HEK293 (cell line): ENCODE results near the gene C2CD4C.

Source experiments
- CTCF ChIA-PET: fragments of 350-600 bp; formaldehyde crosslinking; extraction: SDS; loops from one replicate; lab custom pipeline; 2021; ENCODE audit warnings: antibody characterized with exemption; lab: Yijun Ruan, JAX
- POLR2A ChIA-PET: fragments of 300-600 bp; formaldehyde crosslinking; extraction: SDS; loops from one replicate; lab custom pipeline; 2020; ENCODE audit warnings: antibody characterized with exemption, inconsistent platforms; lab: Yijun Ruan, JAX
- H3K27ac ChIP-seq: fragments of 200-500 bp; sonication (Bioruptor generic); 2 replicates; pipeline ENCODE4 v1.5.1; 2014; ENCODE audit warnings: low read depth, low read length, control low read depth, inconsistent platforms; ENCODE audit errors: extremely low read depth
- H3K36me3 ChIP-seq, 2 experiments: fragments of 200-500 bp in 1 of 2; sonication (Bioruptor generic) in 1 of 2; 1 replicate in 1 of 2; 2 replicates in 1 of 2; pipeline ENCODE4 v1.5.1; 2014 to 2017; ENCODE audit warnings: inconsistent platforms in 2 of 2, low read length in 2 of 2; ENCODE audit not compliant: control insufficient read depth in 2 of 2, insufficient read depth in 1 of 2
- H3K4me1 ChIP-seq: fragments of 200-500 bp; sonication (Bioruptor generic); 2 replicates; pipeline ENCODE4 v1.5.1; 2014; ENCODE audit warnings: mild to moderate bottlenecking, low read length, inconsistent platforms; ENCODE audit not compliant: control insufficient read depth, insufficient read depth
- H3K4me3 ChIP-seq: 2 replicates; pipeline ENCODE4 v1.5.1; 2011; ENCODE audit warnings: low read depth, mild to moderate bottlenecking, control low read depth, low read length, moderate library complexity
- H3K9me3 ChIP-seq: fragments of 200-500 bp; sonication (Bioruptor generic); 2 replicates; pipeline ENCODE4 v1.5.1; 2014; ENCODE audit warnings: low read depth, low read length, inconsistent platforms; ENCODE audit not compliant: control insufficient read depth, insufficient read depth
- GLI4 ChIP-seq: fragments of 450-650 bp; formaldehyde crosslinking; IDR thresholded peaks from 2 replicates; pipeline ENCODE4 v1.5.1; 2016; ENCODE audit warnings: missing biosample characterization, missing genetic modification characterization
- GLIS1 ChIP-seq: fragments of 450-650 bp; formaldehyde crosslinking; IDR thresholded peaks from 2 replicates; pipeline ENCODE4 v1.5.1; 2016; ENCODE audit warnings: missing biosample characterization, missing genetic modification characterization
- HOXD13 ChIP-seq: sonication (generic); formaldehyde crosslinking; IDR thresholded peaks from 2 replicates; pipeline ENCODE4 v1.8.0; 2022; ENCODE audit warnings: missing genetic modification reagents, borderline replicate concordance
- KLF10 ChIP-seq: fragments of 450-650 bp; IDR thresholded peaks from 2 replicates; pipeline ENCODE4 v1.5.1; 2018; ENCODE audit warnings: missing biosample characterization, mild to moderate bottlenecking, missing genetic modification characterization
- PRDM1 ChIP-seq: fragments of 450-650 bp; formaldehyde crosslinking; IDR thresholded peaks from 2 replicates; pipeline ENCODE4; 2016; ENCODE audit warnings: missing biosample characterization, missing genetic modification characterization
- ZFP37 ChIP-seq: fragments of 450-650 bp; formaldehyde crosslinking; IDR thresholded peaks from 2 replicates; pipeline ENCODE4 v1.5.1; 2016; ENCODE audit warnings: missing biosample characterization, missing genetic modification characterization
- ZNF121 ChIP-seq: fragments of 450-650 bp; formaldehyde crosslinking; IDR thresholded peaks from 2 replicates; pipeline ENCODE4 v1.5.1; 2016; ENCODE audit warnings: missing biosample characterization, missing genetic modification characterization
- ZNF132 ChIP-seq: fragments of 450-650 bp; formaldehyde crosslinking; IDR thresholded peaks from 2 replicates; pipeline ENCODE4 v1.5.1; 2017; ENCODE audit warnings: missing biosample characterization, missing genetic modification characterization, borderline replicate concordance
- ZNF157 ChIP-seq: fragments of 450-650 bp; formaldehyde crosslinking; IDR thresholded peaks from 2 replicates; pipeline ENCODE4 v1.5.1; 2016; ENCODE audit warnings: missing biosample characterization, missing genetic modification characterization
- ZNF19 ChIP-seq: fragments of 450-650 bp; formaldehyde crosslinking; IDR thresholded peaks from 2 replicates; pipeline ENCODE4; 2016; ENCODE audit warnings: missing biosample characterization, missing genetic modification characterization, low read depth
- ZNF24 ChIP-seq: fragments of 450-650 bp; formaldehyde crosslinking; IDR thresholded peaks from 2 replicates; pipeline ENCODE4 v1.5.1; 2016; ENCODE audit warnings: missing biosample characterization, missing genetic modification characterization
- ZNF341 ChIP-seq: fragments of 450-650 bp; formaldehyde crosslinking; IDR thresholded peaks from 2 replicates; pipeline ENCODE4; 2016; ENCODE audit warnings: low read depth, missing biosample characterization, missing genetic modification characterization
- ZNF548 ChIP-seq: fragments of 450-650 bp; formaldehyde crosslinking; IDR thresholded peaks from 2 replicates; pipeline ENCODE4 v1.5.1; 2016; ENCODE audit warnings: missing biosample characterization, missing genetic modification characterization
- ZNF585B ChIP-seq: fragments of 450-650 bp; formaldehyde crosslinking; IDR thresholded peaks from 2 replicates; pipeline ENCODE4 v1.5.1; 2016; ENCODE audit warnings: missing biosample characterization, missing genetic modification characterization
- ZNF624 ChIP-seq: fragments of 450-650 bp; formaldehyde crosslinking; IDR thresholded peaks from 2 replicates; pipeline ENCODE4 v1.5.1; 2017; ENCODE audit warnings: missing biosample characterization, missing genetic modification characterization
- ZNF629 ChIP-seq: fragments of 450-650 bp; formaldehyde crosslinking; IDR thresholded peaks from 2 replicates; pipeline ENCODE4 v1.5.1; 2017; ENCODE audit warnings: missing biosample characterization, missing genetic modification characterization
- ZNF658 ChIP-seq: fragments of 450-650 bp; formaldehyde crosslinking; IDR thresholded peaks from 2 replicates; pipeline ENCODE4; 2016; ENCODE audit warnings: missing biosample characterization, missing genetic modification characterization
- ZNF660 ChIP-seq: fragments of 450-650 bp; IDR thresholded peaks from 2 replicates; pipeline ENCODE4 v1.5.1; 2018; ENCODE audit warnings: missing biosample characterization, mild to moderate bottlenecking, missing genetic modification characterization
- ZNF76 ChIP-seq: fragments of 450-650 bp; formaldehyde crosslinking; IDR thresholded peaks from 2 replicates; pipeline ENCODE4; 2016; ENCODE audit warnings: low read depth, missing biosample characterization, missing genetic modification characterization, borderline replicate concordance
- ZNF777 ChIP-seq: fragments of 450-650 bp; formaldehyde crosslinking; IDR thresholded peaks from 2 replicates; pipeline ENCODE4 v1.5.1; 2017; ENCODE audit warnings: missing biosample characterization, missing genetic modification characterization, borderline replicate concordance
- ZNF791 ChIP-seq: fragments of 450-650 bp; formaldehyde crosslinking; IDR thresholded peaks from 2 replicates; pipeline ENCODE4 v1.5.1; 2016; ENCODE audit warnings: missing biosample characterization, missing genetic modification characterization
- TF ChIP-seq, protein P1 (sequence below): fragments of 450-650 bp; formaldehyde crosslinking; IDR thresholded peaks from 2 replicates; pipeline ENCODE4 v1.5.1; 2016; ENCODE audit warnings: missing biosample characterization, missing genetic modification characterization

The C2CD4C gene

GRCh38 chr19:379796-380195 is 29.2 kb downstream of the C2CD4C start:
- POLR2A ChIA-PET: no interaction called here
- no peak overlapping the region for H3K4me3 ChIP-seq
- CTCF ChIA-PET: interaction anchor here (0.6 kb wide), 2 partner anchors 108 to 370 kb away, joined by 4 to 5 read pairs; no protein-coding TSS in a partner anchor
- no peak for TF ChIP-seq ZNF121 (tag by site-specific recombination)
- no peak for TF ChIP-seq GLI4 (tag by site-specific recombination)
- no peak for TF ChIP-seq ZNF157
- no peak for TF ChIP-seq ZFP37 (tag by site-specific recombination)
- no peak for TF ChIP-seq KLF10 (tag by site-specific recombination)
- TF ChIP-seq ZNF624 (tag by site-specific recombination): no peak
- TF ChIP-seq ZNF777: no peak
- TF ChIP-seq ZNF76: no peak
- TF ChIP-seq ZNF660: no peak
- TF ChIP-seq ZNF341 (tag by site-specific recombination): no peak
- no peak for TF ChIP-seq ZNF24 (tag by site-specific recombination)
- TF ChIP-seq ZNF658 (tag by site-specific recombination): no peak
- no peak for TF ChIP-seq HOXD13 (CRISPR knock-in tag)
- no peak for TF ChIP-seq ZNF629
- no peak for TF ChIP-seq ZNF585B (tag by site-specific recombination)
- no peak for TF ChIP-seq ZNF791 (tag by site-specific recombination)
- TF ChIP-seq ZNF132 (tag by site-specific recombination): no peak
- no peak for TF ChIP-seq PRDM1 (tag by site-specific recombination)
- no peaks in the 10 kb centered on the region for H3K36me3 ChIP-seq
- no peaks in the 10 kb centered on the region for H3K9me3 ChIP-seq
- no peaks in the 10 kb centered on the region; the same call in 1 of the 2 replicates for H3K4me1 ChIP-seq
- H3K27ac ChIP-seq: no peak overlapping the region

GRCh38 chr19:378706-379105 is 30.2 kb downstream of the C2CD4C start:
- TF ChIP-seq, protein P1, sequence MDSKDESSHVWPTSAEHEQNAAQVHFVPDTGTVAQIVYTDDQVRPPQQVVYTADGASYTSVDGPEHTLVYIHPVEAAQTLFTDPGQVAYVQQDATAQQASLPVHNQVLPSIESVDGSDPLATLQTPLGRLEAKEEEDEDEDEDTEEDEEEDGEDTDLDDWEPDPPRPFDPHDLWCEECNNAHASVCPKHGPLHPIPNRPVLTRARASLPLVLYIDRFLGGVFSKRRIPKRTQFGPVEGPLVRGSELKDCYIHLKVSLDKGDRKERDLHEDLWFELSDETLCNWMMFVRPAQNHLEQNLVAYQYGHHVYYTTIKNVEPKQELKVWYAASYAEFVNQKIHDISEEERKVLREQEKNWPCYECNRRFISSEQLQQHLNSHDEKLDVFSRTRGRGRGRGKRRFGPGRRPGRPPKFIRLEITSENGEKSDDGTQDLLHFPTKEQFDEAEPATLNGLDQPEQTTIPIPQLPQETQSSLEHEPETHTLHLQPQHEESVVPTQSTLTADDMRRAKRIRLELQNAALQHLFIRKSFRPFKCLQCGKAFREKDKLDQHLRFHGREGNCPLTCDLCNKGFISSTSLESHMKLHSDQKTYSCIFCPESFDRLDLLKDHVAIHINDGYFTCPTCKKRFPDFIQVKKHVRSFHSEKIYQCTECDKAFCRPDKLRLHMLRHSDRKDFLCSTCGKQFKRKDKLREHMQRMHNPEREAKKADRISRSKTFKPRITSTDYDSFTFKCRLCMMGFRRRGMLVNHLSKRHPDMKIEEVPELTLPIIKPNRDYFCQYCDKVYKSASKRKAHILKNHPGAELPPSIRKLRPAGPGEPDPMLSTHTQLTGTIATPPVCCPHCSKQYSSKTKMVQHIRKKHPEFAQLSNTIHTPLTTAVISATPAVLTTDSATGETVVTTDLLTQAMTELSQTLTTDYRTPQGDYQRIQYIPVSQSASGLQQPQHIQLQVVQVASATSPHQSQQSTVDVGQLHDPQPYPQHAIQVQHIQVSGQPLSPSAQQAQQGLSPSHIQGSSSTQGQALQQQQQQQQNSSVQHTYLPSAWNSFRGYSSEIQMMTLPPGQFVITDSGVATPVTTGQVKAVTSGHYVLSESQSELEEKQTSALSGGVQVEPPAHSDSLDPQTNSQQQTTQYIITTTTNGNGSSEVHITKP (tag by site-specific recombination): no peak
- TF ChIP-seq PRDM1 (tag by site-specific recombination) (no peak), ZNF548 (tag by site-specific recombination) (no peak), GLIS1 (peak; percentile 34)
- Histone ChIP-seq H3K4me3 (no peak overlapping the region), H3K4me1 (no peaks in the 10 kb centered on the region; the same call in 1 of the 2 replicates), H3K9me3 (no peaks in the 10 kb centered on the region), H3K36me3 (no peaks in the 10 kb centered on the region), H3K27ac (no peak overlapping the region)
- CTCF ChIA-PET: no interaction called here
- POLR2A ChIA-PET: no interaction called here

DNA sequence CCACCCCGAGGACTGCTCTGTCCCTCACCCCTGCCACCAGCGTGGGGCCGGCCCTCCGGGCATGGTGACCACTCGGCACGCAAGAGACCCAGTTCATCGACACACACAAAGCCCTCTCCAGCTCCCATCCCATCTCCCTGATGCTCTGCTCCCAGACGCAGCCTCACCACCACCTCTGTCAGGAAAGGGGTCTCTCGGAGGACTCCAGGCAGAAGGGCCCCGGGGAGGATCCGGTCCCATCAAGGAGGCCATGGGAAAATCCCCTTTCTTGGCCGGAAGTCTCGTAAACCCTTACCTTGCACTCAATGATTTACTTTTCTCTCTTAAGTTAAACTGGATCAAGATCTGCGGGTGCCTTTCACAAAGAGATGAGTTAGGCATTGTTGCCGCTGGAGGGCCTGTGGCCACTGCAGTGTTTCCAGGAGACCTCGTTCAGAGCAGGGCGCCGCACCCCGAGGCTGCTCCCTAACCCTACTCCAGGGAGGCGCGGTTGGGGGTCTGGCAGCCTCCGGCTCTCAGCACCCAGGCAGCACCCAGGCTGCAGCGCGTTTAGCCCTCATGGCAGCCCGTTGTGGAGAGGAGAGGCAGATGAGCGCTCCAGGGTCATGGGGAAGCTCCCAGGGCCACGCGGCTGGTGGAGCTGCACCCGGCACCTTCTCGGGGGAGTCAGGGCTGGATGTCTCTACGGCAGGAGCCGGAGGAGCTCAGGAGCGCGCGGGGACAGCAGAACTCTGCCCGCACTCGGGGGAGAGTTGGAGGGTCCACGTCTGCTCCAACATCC is 31.0 kb downstream of the C2CD4C start:
- H3K4me1 ChIP-seq: no peaks in the 10 kb centered on the region
- H3K27ac ChIP-seq: no peak overlapping the region
- H3K36me3 ChIP-seq: no peaks in the 10 kb centered on the region
- no peaks in the 10 kb centered on the region for H3K9me3 ChIP-seq
- ChIA-PET POLR2A (no interaction called here), CTCF (no interaction called here)
- H3K4me3 ChIP-seq: no peak overlapping the region
- no peak for TF ChIP-seq ZNF19
- 0 out of 2 replicates have a peak, but pooled peaks have one; percentile 21 for TF ChIP-seq GLIS1
- TF ChIP-seq, all 188 proteins: peak for 1
